ENCODE results near the gene SLC35B1. TPM values are rescaled to one million over a fixed set of nuclear protein-coding genes. Genes with fewer than 3 reads are reported as not detected.

Gene SLC35B1
- total RNA-seq, 2 experiments from 2014 or later: 55.8 to 70.1 TPM

DNA sequence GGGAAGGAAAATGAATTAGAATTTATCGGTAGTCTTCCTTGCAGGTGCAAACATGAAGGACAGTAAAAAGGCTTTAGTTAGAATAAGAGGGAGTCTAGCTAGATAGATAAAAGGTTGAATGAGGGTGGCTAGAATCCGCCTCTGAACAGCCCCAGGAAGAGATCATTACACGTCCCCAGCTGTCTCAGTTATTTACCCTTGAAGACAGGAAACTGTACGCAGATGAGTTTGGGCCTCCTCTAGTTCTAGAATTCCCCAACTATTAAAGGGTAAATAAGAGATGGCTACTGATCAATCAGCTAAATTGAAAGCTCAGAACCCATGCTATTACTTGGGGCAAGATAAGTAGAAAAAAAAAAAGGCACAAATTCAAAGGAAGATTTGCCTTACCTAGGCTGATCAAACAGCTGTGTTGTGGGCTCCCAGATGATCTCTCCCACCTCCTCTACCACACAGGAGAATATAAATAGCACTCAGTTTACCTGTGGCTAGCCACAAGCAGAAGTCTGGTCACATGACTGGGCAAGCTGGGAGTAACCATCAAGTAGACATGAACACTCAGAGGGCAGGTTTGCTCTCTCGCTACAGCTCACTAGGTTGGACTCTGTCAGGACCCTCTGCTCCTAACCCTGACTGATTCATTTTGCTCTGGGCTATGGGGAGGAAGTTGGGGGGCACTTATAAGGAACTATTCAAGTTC, 39.2 kb upstream of the SLC35B1 start:
- Mint-ChIP-seq H3K9me3 (peaks cover 3% of the 10 kb centered on the region), H3K4me3 (peak overlapping the region; percentile 73), H3K27me3 (no peaks in the 10 kb centered on the region), H3K27ac (peak overlapping the region; percentile 92), H3K4me1 (peaks cover 76% of the 10 kb centered on the region), H3K36me3 (ENCODE audit: low read depth) (peaks cover 55% of the 10 kb centered on the region)
- ChIA-PET CTCF (interaction anchor here (0.8 to 5.4 kb wide), 10 partner anchors 10 to 177 kb away, joined by 3 to 50 read pairs (median 4); partner anchors contain the start of genes FAM117A, KAT7 and SLC35B1), POLR2A (interaction anchor here (0.7 to 1.0 kb wide), 2 partner anchors 10 to 41 kb away, joined by 3 to 4 read pairs; partner anchors contain the start of gene KAT7)
- peak; percentile 37 for DNase-seq

DNA sequence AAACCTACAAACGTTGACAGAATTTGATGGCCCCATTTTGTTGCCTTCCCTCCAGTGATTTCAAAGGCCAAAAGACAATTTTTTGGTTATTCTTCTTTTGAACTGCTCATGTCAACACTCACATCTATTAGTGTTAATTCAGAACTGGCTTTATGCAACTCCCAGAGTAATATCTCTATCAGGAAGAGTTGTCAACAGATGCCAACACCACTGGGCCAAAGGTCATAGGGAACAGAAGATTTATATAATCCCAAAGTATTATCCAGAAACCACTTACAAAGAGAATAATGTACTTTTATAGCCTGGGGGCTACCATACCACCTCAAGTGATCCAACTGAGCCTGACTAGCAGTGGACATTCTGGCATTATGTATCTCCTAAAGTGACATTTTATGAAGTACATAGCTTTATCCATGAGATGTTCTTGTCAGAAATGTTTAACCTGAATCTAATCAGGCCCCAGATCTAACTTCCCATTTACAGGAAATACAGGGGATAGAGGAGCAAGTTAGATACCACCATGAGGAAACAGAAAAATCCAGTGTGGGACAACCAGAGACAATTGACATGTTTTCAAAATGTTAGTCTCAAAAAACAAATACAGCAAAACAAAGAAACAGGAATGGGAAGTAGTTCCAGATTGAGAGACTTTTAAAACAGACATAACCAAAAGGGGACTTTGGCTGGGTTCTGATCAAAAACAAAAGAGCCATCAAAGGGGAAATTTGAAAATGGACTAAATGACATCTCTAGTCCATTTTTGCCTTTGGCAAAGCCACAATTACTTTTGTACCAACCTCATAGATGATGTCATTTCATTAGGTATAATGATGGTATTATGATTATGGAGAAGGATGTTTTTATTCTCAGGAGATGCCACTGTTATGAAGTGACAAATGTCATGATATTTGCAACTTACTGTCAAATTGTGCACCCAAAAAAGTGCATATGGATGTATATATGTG, 37.7 kb upstream of the SLC35B1 start:
- Mint-ChIP-seq H3K36me3 (ENCODE audit: low read depth) (peaks cover 66% of the 10 kb centered on the region), H3K27me3 (no peaks in the 10 kb centered on the region), H3K4me1 (peaks cover 87% of the 10 kb centered on the region), H3K4me3 (peak overlapping the region; percentile 73), H3K27ac (peak overlapping the region; percentile 92), H3K9me3 (peaks cover 3% of the 10 kb centered on the region)
- ChIA-PET CTCF (interaction anchor here (2.9 kb wide), 1 partner anchor 176 kb away, joined by 14 read pairs; no protein-coding TSS in a partner anchor), POLR2A (no interaction called here)
- no peak for DNase-seq

DNA sequence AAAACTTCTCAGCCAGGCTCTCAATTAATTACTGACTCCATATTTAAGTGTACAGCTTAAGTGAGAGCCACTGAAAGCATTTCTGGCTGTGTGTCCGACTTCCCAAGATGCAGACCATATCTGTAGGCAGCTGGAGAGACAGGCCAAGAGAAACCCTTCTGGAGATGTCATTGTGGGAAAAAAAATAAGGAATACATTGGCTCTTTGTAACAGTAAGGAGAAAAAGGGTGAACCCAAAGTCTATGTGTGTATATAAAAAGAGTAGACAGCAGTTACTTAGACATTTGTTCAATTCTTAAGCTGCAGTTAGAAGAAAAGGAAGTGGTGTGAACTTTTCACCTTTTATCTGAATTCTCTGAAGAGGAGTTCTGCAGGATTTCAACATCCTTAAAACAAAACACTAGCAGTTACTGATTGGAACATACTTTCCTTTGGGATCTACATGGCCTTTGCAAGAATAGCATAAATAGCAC, 34.4 kb upstream of the SLC35B1 start:
- Mint-ChIP-seq H3K27me3 (no peaks in the 10 kb centered on the region), H3K27ac (peak overlapping the region; percentile 100), H3K4me1 (peaks cover 86% of the 10 kb centered on the region), H3K36me3 (ENCODE audit: low read depth) (peaks cover 60% of the 10 kb centered on the region), H3K4me3 (peak overlapping the region; percentile 89), H3K9me3 (peaks cover 3% of the 10 kb centered on the region)
- DNase-seq: no peak
- ChIA-PET POLR2A (no interaction called here), CTCF (interaction anchor here (1.1 to 2.3 kb wide), 8 partner anchors 11 to 173 kb away, joined by 3 to 7 read pairs (median 3); partner anchors contain the start of gene SLC35B1)

DNA sequence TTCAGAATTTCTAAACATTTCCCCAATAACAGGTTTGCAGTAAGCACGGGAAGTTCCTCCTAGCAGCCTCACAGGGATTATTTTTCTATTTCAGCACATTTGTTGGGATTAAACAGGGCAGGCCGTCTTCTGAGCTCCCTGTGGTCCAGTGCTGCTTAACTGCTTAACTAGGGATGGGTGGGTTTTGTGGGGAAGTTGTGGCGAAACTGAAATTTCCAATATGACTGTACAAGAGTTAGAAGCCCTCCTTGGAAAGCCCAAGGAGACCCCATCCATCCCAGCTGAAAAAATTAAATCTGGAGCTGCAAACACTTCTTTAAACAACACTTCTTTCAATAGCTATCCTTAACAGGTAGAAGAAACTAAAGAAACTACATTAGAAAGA, 33.9 kb upstream of the SLC35B1 start:
- Mint-ChIP-seq H3K4me1 (peaks cover 86% of the 10 kb centered on the region), H3K9me3 (peaks cover 3% of the 10 kb centered on the region), H3K36me3 (ENCODE audit: low read depth) (peaks cover 61% of the 10 kb centered on the region), H3K4me3 (peak overlapping the region; percentile 89), H3K27me3 (no peaks in the 10 kb centered on the region), H3K27ac (peak overlapping the region; percentile 100)
- ChIA-PET CTCF (interaction anchor here (1.1 to 2.3 kb wide), 6 partner anchors 11 to 172 kb away, joined by 3 to 7 read pairs (median 4); no protein-coding TSS in a partner anchor), POLR2A (no interaction called here)
- no peak for DNase-seq

DNA sequence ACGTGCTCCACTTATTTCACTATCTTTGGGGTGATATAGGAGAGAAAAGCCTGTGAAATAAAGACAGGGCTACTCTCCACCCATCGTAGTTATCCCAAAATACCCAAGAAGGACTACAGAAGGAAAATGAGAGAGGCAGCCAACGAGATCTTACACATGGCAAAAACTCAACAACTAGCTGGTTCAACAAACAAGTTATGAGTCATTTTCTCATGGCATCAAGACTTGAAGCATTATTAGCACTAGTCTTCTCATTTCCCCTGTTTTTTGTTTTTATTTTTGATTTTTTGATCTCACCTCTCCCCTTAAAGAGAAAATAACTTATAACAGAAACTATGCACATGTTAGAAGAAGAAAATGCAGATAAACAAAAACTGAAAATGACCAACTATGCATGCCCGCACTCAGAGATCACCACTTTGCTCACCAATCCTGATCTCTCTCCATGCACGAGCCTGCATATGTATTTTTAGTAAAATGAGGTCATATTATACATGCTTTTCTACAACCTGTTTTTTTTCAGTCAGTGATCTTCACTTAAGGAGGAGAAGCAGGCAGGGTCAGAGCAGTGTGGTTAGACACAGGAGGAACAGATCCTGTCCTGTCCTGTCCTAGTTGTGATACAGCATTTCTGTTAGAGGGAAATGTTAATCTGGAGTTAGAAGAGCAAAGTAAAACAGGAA, 33.4 kb upstream of the SLC35B1 start:
- H3K4me3 Mint-ChIP-seq: peak overlapping the region; percentile 89
- H3K27me3 Mint-ChIP-seq: no peaks in the 10 kb centered on the region
- peaks cover 3% of the 10 kb centered on the region for H3K9me3 Mint-ChIP-seq
- peaks cover 62% of the 10 kb centered on the region for H3K36me3 Mint-ChIP-seq (ENCODE audit: low read depth)
- ChIA-PET CTCF (interaction anchor here (1.1 to 2.3 kb wide), 7 partner anchors 10 to 172 kb away, joined by 3 to 7 read pairs (median 4); partner anchors contain the start of gene FAM117A), POLR2A (no interaction called here)
- H3K27ac Mint-ChIP-seq: peak overlapping the region; percentile 100
- DNase-seq: no peak
- peaks cover 85% of the 10 kb centered on the region for H3K4me1 Mint-ChIP-seq

DNA sequence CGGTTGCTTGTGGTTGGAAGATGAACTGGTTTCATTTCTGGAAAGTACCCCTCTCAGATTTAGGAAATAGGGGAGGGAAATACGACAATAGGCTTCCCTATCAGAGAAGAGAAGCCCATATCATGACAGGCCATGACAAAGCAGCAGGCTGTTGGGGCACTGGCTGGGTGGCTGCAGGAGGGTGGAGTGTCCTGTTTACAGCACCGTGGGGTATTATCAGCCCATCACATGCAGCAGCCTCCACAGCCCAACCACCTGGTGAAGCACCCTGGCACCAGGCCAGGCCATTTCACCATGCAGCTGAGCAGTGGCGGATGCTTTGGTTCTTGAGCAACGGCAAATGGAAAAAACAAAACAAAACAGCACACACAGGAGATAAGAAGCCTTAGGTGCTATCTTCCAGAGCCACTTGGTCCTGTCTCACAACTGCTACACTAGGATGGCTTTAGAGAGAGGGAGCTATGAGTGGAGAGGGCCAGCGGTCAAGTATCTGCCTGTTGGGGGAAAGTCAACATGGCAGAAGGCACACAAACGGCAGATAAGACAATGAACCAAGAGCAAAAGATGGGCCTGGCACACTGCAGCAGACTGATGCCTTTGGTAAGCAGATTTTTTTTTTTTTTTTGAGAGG, 32.0 kb upstream of the SLC35B1 start:
- Mint-ChIP-seq H3K27ac (peak overlapping the region; percentile 100), H3K4me3 (peak overlapping the region; percentile 89), H3K36me3 (ENCODE audit: low read depth) (peaks cover 51% of the 10 kb centered on the region), H3K27me3 (no peaks in the 10 kb centered on the region), H3K4me1 (peaks cover 73% of the 10 kb centered on the region), H3K9me3 (no peaks in the 10 kb centered on the region)
- peak; percentile 95 for DNase-seq
- POLR2A ChIA-PET: no interaction called here
- CTCF ChIA-PET: interaction anchor here (0.8 to 2.6 kb wide), 7 partner anchors 10 to 40 kb away, joined by 3 to 8 read pairs (median 4); partner anchors contain the start of genes FAM117A and SLC35B1

DNA sequence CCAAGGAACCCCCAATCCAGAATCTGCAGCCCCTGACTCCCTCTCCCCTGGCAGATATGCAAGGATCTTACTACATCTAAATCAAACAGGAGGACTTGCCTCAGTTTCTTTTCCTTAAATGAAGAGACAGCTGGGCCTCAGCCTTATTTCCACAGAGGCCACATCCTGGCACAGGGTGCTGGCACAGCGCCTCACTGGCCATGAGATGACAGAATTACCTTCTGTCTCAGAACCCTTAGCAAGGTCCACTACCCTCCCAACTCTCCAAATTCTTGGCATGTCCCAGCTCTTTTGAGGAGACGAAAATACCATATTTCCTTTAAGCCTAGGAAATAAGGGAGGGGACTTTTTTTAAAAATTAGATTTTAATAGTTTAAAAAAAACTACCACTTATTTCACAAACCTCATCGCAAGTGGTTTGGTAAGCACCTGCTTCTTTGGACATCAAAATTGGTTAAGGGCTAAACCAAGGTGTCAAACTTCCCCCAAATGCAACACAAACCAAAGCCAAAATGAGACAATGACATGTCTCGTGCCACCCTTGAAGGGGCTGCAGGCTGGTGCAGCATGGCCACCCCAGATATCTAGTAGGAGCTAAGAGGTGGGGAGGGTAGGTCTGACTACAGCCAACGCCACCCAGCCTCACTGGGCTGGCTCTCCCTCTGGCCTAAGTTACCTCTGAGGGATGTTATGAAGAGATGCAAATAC, 30.8 kb upstream of the SLC35B1 start:
- Mint-ChIP-seq H3K4me3 (peak overlapping the region; percentile 89), H3K9me3 (no peaks in the 10 kb centered on the region), H3K4me1 (peaks cover 74% of the 10 kb centered on the region), H3K27ac (peak overlapping the region; percentile 100), H3K27me3 (no peaks in the 10 kb centered on the region), H3K36me3 (ENCODE audit: low read depth) (peaks cover 53% of the 10 kb centered on the region)
- no peak for DNase-seq
- CTCF ChIA-PET: interaction anchor here (1.0 to 2.6 kb wide), 6 partner anchors 9 to 38 kb away, joined by 3 to 8 read pairs (median 5); partner anchors contain the start of gene FAM117A
- POLR2A ChIA-PET: no interaction called here

DNA sequence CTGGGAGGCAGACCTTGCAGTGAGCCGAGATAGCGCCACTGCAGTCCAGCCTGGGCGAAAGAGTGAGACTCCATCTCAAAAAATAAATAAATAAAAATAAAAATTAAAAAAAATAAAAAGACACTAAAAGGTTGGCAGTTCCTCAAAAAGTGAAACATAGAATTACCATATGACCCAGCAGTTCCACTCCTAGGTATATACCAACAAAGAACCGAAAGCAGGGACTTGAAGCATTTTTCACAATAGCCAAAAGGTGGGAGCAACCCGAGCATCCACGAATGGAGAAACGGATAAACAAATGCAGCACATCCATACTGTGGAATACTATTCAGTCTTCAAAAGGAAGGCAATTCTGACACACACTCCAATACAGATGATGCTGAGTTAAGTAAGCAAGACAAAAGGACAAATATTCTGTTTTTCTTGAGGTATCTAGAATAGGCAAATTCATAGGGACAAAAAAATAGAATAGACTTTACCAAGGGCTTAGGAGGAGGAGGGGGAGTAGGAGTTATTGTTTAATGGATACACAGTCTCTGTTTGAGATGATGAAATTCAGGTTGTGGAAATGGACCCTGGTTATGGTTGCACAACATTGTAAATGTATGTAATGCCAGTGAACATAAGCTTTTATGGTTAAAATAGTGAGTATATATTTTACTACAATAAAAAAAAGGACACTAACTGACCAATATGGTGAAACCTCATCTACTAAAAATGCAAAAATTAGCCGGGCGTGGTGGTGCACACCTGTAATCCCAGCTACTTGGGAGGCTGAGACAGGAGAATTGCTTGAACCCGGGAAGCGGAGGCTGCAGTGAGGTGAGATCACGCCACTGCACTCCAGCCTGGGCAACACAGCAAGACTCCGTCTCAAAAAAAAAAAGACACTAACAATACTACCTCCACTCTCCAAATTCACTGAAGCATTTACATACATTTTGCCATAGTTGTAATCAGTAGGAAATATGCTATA, 27.0 kb upstream of the SLC35B1 start:
- POLR2A ChIA-PET: no interaction called here
- H3K9me3 Mint-ChIP-seq: no peaks in the 10 kb centered on the region
- H3K4me1 Mint-ChIP-seq: peaks cover 58% of the 10 kb centered on the region
- no peaks in the 10 kb centered on the region for H3K27me3 Mint-ChIP-seq
- CTCF ChIA-PET: interaction anchor here (0.8 kb wide), 1 partner anchor 38 kb away, joined by 7 read pairs; no protein-coding TSS in a partner anchor
- H3K36me3 Mint-ChIP-seq (ENCODE audit: low read depth): peaks cover 50% of the 10 kb centered on the region
- no peak overlapping the region for H3K27ac Mint-ChIP-seq
- H3K4me3 Mint-ChIP-seq: no peak overlapping the region
- DNase-seq: no peak

DNA sequence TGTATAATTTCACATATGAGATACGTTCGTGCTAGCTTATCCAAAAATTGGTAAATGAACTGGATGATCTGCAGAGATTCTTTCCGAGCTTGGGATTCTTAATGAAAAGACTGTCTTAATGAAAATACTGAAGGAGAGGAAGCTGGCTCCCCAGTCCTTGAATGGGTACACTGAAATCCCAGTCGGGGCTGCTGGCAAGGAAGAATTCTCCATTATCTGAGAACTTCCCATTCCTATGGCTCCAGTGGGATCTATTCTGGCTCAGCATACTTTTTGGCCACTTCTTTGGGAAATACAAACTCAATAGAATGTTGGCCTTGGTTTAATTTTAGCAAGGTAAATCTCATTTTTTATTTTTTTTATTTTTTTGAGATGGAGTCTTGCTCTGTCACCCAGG, 23.7 kb upstream of the SLC35B1 start:
- H3K36me3 Mint-ChIP-seq (ENCODE audit: low read depth): peaks cover 54% of the 10 kb centered on the region
- no peak overlapping the region for H3K27ac Mint-ChIP-seq
- POLR2A ChIA-PET: no interaction called here
- H3K27me3 Mint-ChIP-seq: no peaks in the 10 kb centered on the region
- no peaks in the 10 kb centered on the region for H3K9me3 Mint-ChIP-seq
- peaks cover 41% of the 10 kb centered on the region for H3K4me1 Mint-ChIP-seq
- no peak overlapping the region for H3K4me3 Mint-ChIP-seq
- CTCF ChIA-PET: interaction anchor here (0.9 to 2.2 kb wide), 4 partner anchors 10 to 21 kb away, joined by 3 to 7 read pairs (median 6); no protein-coding TSS in a partner anchor
- no peak for DNase-seq

DNA sequence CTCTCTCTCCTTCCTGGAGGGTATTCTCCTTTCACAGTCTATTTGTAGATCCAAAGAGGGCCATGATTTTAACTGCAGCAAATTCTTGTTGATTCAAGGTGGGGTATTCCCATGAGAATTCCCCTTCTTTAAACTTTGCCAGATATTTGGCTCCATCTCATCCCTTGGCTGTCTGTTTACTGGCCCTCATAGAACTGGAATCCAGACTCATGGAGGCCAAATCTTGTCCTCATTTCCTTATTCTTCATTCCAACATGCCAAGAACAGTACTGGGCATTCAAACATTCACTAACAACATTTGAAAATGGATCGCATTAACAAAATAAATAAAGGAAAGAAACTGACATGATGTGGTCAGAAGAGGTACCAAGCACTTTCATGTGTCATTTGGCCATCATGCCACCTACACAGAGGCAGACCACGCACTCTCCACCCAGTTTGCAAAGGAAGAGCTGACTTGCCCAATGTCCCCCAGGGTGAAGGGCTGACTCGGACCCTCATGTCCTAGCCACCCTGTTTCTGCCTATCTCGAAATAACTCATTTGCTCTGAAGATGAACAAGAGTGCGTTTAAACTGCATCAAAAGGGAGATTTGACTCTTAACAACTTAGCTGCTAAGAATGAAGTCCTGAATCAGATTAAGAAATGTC, 23.1 kb upstream of the SLC35B1 start:
- ChIA-PET POLR2A (no interaction called here), CTCF (interaction anchor here (0.9 to 2.2 kb wide), 7 partner anchors 9 to 266 kb away, joined by 3 to 7 read pairs (median 4); no protein-coding TSS in a partner anchor)
- no peaks in the 10 kb centered on the region for H3K9me3 Mint-ChIP-seq
- H3K27me3 Mint-ChIP-seq: no peaks in the 10 kb centered on the region
- DNase-seq: no peak
- no peak overlapping the region for H3K4me3 Mint-ChIP-seq
- H3K27ac Mint-ChIP-seq: no peak overlapping the region
- peaks cover 54% of the 10 kb centered on the region for H3K36me3 Mint-ChIP-seq (ENCODE audit: low read depth)
- H3K4me1 Mint-ChIP-seq: peaks cover 39% of the 10 kb centered on the region

All from activated CD4-positive, alpha-beta T cell treated with anti-CD3 and anti-CD28 coated beads, Interleukin-2, amount 10 ng/mL, durations not matched to agents 7 days and 5 days (primary cell).